Loucy (cell line): ENCODE data around the gene SMIM5.

ENCODE experiments used
- CTCF ChIP-seq: fragments of 200-600 bp; sonication (generic); conservative IDR thresholded peaks from 2 replicates; pipeline ENCODE4 v1.5.1; 2014; ENCODE audit warnings: mild to moderate bottlenecking, antibody characterized with exemption, low read length
- EZH2phosphoT487 ChIP-seq: fragments of 200-600 bp; IDR thresholded peaks from 2 replicates; pipeline ENCODE4 v1.6.1; 2018; ENCODE audit warnings: antibody characterized with exemption, mild to moderate bottlenecking, moderate library complexity, borderline replicate concordance

DNA sequence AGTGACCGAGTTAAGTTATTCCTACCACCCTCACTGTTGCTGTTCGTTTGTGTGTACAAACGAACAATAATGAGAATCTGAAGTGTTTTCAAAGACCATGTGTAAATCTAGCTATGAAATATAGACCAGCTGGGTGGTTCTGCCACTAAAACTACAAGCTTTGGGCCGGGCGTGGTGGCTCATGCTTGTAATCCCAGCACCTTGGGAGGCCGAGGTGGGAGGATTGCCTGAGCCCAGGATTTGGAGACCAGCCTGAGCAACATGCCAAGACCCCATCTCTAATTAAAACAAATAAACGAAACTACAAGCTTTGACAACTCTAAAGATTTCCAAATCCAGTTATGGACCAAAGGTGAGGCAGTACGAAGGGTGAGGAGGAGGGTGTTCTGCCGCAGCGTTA, 32.7 kb downstream of the SMIM5 start:
- TF ChIP-seq CTCF = no peak
- no peak for TF ChIP-seq EZH2phosphoT487
